SK-N-MC (cell line): ENCODE measurements around the gene ETDA.

ENCODE experiments used
- DNase-seq: peaks from one replicate; pipeline ENCODE4 v3.0.0-alpha.2; 2011; ENCODE audit warnings: low read depth, low spot score
- H3K27ac ChIP-seq: fragments of 200-600 bp; sonication (generic); 2 replicates; pipeline ENCODE4 v1.5.1; 2016; ENCODE audit warnings: mixed run types
- H3K36me3 ChIP-seq: fragments of 200-600 bp; sonication (generic); 2 replicates; pipeline ENCODE4 v1.6.1; 2017; ENCODE audit warnings: antibody characterized with exemption, low read length, mixed read lengths; ENCODE audit not compliant: insufficient read depth
- H3K4me3 ChIP-seq: fragments of 200-600 bp; sonication (generic); 2 replicates; pipeline ENCODE4 v1.5.1; 2016
- H3K9ac ChIP-seq: fragments of 200-600 bp; sonication (generic); 2 replicates; pipeline ENCODE4 v1.8.0; 2017; ENCODE audit warnings: mixed run types, mixed read lengths; ENCODE audit not compliant: insufficient read length
- H3K9me3 ChIP-seq: fragments of 200-600 bp; sonication (generic); 2 replicates; pipeline ENCODE4 v1.6.1; 2017; ENCODE audit warnings: low read depth, mild to moderate bottlenecking, antibody characterized with exemption, low read length, moderate library complexity, mixed read lengths
- EZH2 ChIP-seq: fragments of 200-600 bp; sonication (generic); IDR thresholded peaks from one replicate; pipeline ENCODE4 v1.6.1; 2017; ENCODE audit warnings: antibody characterized with exemption
- FOXP2 ChIP-seq: optimal IDR thresholded peaks from 2 replicates; pipeline ENCODE3; 2011; ENCODE audit warnings: mild to moderate bottlenecking, moderate library complexity; ENCODE audit not compliant: insufficient read depth; ENCODE audit errors: extremely low read length, control extremely low read depth
- POLR2AphosphoS5 ChIP-seq: IDR thresholded peaks from 2 replicates; pipeline ENCODE4 v1.6.1; 2012; ENCODE audit warnings: mild to moderate bottlenecking, low read depth, low read length, borderline replicate concordance

Gene ETDA

DNA sequence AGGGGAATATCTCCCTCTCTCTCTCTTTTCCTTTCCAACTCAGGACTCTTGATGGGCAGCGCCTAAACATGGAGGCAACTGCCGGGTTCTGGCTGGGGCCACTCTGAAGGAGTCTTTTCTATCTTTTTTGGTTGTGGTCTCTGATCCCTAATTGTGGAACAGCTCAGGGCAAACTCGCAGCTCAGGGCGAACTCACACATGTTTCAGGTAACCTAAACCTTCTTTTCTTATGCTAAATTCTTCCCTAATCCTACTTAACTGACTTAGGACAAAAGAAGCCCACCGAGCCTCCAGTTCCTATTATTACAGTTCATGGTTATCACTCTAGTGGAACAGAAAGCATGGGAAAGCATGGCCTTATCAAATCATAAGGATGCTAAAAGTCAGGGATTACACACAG lies 21.3 kb downstream of the ETDA start:
- H3K9me3 ChIP-seq, result no peaks in the 10 kb centered on the region
- no peaks in the 10 kb centered on the region for H3K36me3 ChIP-seq
- H3K4me3 ChIP-seq, result no peak overlapping the region
- TF ChIP-seq EZH2 (no peak), FOXP2 (no peak), POLR2AphosphoS5 (no peak)
- DNase-seq, result no peak
- no peak overlapping the region for H3K27ac ChIP-seq
- no peak overlapping the region for H3K9ac ChIP-seq

- H3K27ac ChIP-seq, result no peak overlapping the region
- H3K36me3 ChIP-seq, result no peaks in the 10 kb centered on the region
- TF ChIP-seq POLR2AphosphoS5 (no peak), EZH2 (no peak), FOXP2 (no peak)
- no peak overlapping the region for H3K4me3 ChIP-seq
- no peaks in the 10 kb centered on the region for H3K9me3 ChIP-seq
- no peak for DNase-seq
- no peak overlapping the region for H3K9ac ChIP-seq
Observed at GRCh38 chrX:135275973-135276372, 24.1 kb downstream of the ETDA start.

GRCh38 chrX:135287266-135287823 lies 35.5 kb downstream of the ETDA start:
- TF ChIP-seq FOXP2 (no peak), POLR2AphosphoS5 (no peak), EZH2 (no peak)
- Histone ChIP-seq H3K27ac (no peak overlapping the region), H3K36me3 (no peaks in the 10 kb centered on the region), H3K9me3 (peaks cover 7% of the 10 kb centered on the region; the same call in 1 of the 2 replicates), H3K9ac (no peak overlapping the region), H3K4me3 (no peak overlapping the region)
- DNase-seq, result no peak

GRCh38 chrX:135295238-135295943 lies 43.5 kb downstream of the ETDA start:
- Histone ChIP-seq H3K4me3 (no peak overlapping the region), H3K27ac (no peak overlapping the region), H3K9me3 (no peaks in the 10 kb centered on the region), H3K36me3 (no peaks in the 10 kb centered on the region), H3K9ac (no peak overlapping the region)
- no peak for DNase-seq
- TF ChIP-seq FOXP2 (no peak), POLR2AphosphoS5 (no peak), EZH2 (no peak)

GRCh38 chrX:135295944-135296305 lies 44.1 kb downstream of the ETDA start:
- no peaks in the 10 kb centered on the region for H3K9me3 ChIP-seq
- no peak for DNase-seq
- no peak overlapping the region for H3K27ac ChIP-seq
- TF ChIP-seq POLR2AphosphoS5 (no peak), FOXP2 (no peak), EZH2 (no peak)
- H3K4me3 ChIP-seq, result no peak overlapping the region
- H3K36me3 ChIP-seq, result no peaks in the 10 kb centered on the region
- no peak overlapping the region for H3K9ac ChIP-seq

DNA sequence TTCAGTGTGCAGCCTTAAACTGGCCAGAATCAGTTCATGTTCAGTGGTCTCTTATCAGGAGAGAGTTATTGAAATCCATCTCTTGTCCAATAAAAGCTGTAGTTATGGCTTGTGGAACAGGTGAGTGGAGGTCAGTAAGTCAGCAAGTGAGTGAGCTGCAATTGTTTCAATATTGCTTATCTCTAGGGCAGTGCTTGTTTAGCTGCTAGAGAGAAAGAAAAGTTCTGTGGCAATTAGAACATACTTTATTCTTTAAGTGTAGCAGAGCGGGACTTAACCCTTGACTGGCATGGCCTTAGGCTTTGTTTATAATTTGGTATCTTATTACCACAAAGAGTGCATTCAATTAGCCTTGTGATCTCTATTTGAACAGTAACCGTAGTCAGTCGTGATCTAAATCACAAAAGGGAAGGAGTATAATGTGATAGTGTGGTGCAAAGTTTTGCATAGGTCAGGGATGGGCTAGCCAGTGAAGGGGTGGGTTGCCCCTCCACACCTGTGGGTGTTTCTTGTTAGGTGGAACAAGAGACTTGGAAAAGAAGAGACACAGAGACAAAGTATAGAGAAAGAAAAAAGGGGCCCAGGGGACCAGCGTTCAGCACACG lies 50.5 kb downstream of the ETDA start:
- H3K9me3 ChIP-seq, result no peaks in the 10 kb centered on the region
- H3K9ac ChIP-seq, result no peak overlapping the region
- no peak overlapping the region for H3K27ac ChIP-seq
- TF ChIP-seq FOXP2 (no peak), POLR2AphosphoS5 (no peak), EZH2 (no peak)
- H3K36me3 ChIP-seq, result no peaks in the 10 kb centered on the region
- no peak overlapping the region for H3K4me3 ChIP-seq
- no peak for DNase-seq
